CD4-positive, alpha-beta T cell treated with Interleukin-17A for 4 hours (primary cell): ENCODE data around the gene CA10.

Experiments used
- DNase-seq: peaks from one replicate; pipeline ENCODE4 v3.0.0-alpha.2; 2020; ENCODE audit warnings: mixed read lengths

The CA10 gene

GRCh38 chr17:51813140-51813783 lies 345.3 kb downstream of the CA10 start:
- no peak for DNase-seq

GRCh38 chr17:51807460-51807859 lies 351.1 kb downstream of the CA10 start:
- no peak for DNase-seq

- no peak for DNase-seq
Observed at GRCh38 chr17:51805765-51806164, 352.7 kb downstream of the CA10 start.

GRCh38 chr17:51805185-51805584 lies 353.3 kb downstream of the CA10 start:
- DNase-seq, result no peak

GRCh38 chr17:51803161-51803560 lies 355.4 kb downstream of the CA10 start:
- no peak for DNase-seq

DNA sequence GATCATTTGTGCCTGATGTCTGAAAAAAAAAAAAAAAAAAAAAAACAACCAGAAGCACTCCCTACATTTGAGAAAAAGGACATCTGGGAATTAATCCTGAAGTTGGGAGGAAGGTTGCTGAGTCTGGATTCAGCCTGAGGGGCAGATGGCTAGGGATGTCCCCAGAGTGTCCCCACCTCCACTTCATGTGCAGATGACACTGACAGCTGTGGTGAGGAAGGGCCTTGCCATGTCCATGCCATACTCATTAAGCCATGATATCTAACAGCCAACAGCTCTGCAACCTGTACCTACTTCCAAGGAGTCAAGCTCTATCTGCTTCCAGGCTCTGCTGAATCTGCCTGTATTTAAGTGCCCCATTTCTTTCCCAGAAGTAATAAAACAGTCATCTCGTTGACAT lies 356.0 kb downstream of the CA10 start:
- no peak for DNase-seq

GRCh38 chr17:51801626-51802025 lies 356.9 kb downstream of the CA10 start:
- no peak for DNase-seq

DNA sequence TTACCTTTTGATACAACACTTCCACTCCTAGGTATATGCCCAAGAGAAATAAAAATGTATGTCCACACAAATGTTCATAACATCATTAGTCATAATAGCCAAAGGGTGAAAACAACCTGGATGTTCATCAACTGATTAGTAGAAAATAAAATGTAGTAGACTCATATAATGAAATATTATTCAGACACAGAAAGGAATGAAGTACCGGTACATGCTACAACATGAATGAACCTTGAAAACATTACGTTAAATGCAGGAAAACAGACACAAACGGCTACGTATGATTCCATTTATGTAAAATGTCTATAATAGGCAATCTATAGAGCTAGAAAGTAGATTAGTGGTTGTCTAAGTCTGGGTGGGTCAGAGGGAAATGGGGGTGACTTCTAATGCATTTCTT lies 358.5 kb downstream of the CA10 start:
- DNase-seq, result no peak

DNA sequence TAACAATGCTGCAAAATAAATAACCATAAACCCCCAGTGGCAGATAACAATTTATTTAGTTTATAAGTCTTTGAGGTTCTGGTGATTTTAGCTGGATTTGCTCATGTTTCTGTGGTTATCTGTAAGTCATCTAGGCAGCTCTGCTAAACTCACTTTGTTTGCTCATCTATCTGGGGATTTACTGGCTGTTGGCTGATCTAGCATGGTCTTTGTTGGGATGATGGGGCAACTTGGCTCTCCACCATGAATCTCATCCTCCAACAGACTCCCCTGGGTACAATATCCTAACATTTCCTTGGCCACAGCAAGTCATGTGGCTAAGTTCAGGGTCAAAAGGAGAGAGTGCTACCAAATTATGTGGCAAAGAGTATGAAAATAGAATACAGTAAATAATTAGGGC lies 359.3 kb downstream of the CA10 start:
- DNase-seq, result no peak

- no peak for DNase-seq
Observed at GRCh38 chr17:51797150-51797549, 361.4 kb downstream of the CA10 start.

DNA sequence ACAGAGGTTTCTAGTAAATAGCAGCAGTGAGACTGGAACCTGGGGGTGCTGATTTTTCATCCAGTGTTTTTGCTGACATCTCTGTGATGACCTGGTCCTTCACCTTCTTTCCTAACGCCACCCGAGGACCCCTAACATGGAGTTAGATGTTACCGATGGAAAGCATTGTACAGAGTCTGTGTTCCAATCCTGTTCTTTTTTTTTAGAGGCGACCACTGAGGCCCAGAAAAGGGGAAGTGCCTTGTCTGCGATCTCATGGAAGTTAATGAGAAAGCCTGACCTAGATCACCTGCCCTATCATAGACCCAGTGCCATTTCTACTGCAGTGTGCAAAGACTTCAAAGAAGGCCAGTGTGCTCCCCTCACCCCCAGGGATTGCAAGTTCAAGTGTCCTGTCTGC lies 362.5 kb downstream of the CA10 start:
- DNase-seq, result no peak

- no peak for DNase-seq
Observed at GRCh38 chr17:51795401-51795800, 363.1 kb downstream of the CA10 start.

- DNase-seq, result no peak
Observed at GRCh38 chr17:51794466-51794865, 364.0 kb downstream of the CA10 start.

DNA sequence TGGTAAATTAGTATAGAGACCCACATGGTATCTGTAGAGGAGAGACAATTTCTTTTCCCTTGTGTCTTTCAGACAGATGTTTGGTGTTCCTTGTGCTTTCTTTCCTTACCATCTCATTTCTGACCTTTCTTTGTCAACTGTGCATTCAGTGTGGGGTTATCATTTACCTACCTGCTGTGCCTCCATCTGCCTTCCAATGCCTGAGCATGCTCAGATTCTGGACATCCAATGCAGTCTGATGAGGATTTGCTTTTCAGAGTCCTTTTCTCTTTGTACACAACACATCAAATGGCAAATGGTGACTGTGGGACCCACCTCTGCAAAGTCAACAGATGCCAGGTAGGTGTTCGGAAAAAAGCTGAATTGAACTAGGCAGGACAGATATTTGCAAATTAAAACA lies 364.8 kb downstream of the CA10 start:
- DNase-seq, result no peak

GRCh38 chr17:51778842-51779241 lies 379.7 kb downstream of the CA10 start:
- DNase-seq, result no peak

DNA sequence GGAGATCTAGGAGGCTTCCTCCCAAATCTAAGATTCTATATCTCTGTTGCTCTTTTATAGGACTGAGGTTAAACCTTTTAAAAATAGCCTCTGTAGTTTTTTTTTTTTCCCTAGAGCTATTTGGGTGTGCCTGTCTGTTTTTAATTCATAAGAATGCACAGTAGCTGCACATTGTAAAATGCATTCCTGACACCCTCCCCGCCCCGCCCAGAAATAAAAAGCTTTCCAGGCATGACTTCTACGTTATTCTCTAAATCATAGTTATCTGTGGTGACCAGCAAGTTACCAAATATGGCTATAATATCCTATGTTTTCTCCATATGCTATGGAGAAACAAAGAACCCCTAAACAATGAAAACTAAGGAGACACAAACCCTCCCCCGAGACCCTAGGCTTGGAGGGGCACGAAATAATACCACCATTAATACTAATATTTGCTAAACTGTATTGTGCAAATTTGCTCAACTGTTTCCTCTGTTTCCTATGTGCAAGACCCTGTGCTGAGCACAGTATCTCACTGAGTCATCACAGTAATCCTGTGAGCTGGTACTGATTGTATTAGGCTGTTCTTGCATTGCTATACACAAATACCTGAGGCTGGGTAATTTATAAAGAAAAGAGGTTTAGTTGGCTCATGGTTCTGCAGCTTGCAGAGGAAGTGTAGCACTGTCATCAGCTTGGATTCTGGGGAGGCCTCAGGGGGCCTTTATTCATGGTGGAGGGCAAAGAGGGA lies 388.3 kb downstream of the CA10 start:
- no peak for DNase-seq

GRCh38 chr17:51769231-51769630 lies 389.3 kb downstream of the CA10 start:
- DNase-seq, result no peak

DNA sequence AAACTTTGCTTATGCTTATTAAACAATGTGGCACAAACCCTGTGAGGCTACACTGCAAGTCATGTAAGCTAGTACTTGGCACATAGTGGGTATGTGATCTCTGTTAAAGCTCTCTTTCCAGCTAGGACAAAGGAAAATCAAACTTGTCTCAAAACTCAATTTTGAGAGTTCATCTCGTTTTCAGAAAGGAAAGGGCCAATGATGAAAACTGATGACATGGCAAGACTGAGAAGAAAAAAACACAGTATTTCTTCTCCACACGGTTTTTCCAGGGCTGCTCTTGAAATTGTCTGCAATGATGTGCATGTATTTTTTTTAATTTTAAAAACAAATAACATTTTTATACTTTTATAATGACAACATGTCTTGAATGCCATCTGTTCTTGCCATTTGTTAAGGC lies 389.8 kb downstream of the CA10 start:
- no peak for DNase-seq

DNA sequence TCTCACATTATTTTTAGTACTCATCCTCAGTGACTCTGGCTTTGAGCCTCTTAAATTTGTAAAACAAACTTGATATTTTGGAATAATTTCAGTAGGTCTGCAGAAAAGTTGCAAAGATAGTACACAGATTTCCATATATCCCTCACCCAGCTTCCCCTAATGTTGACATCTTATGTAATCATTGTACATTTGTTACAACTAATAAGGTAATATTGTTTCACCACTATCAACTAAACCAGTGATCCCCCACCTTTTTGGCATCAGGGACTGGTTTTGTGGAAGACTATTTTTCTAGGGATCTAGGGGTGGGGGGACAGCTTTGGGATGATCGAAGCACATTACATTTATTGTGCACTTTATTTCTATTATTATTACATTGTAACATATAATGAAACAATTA lies 391.2 kb downstream of the CA10 start:
- DNase-seq, result no peak

- DNase-seq, result no peak
Observed at GRCh38 chr17:51765282-51766135, 393.0 kb downstream of the CA10 start.

GRCh38 chr17:51764387-51764971 lies 394.0 kb downstream of the CA10 start:
- peak; percentile 38 for DNase-seq

GRCh38 chr17:51763058-51763457 lies 395.5 kb downstream of the CA10 start:
- DNase-seq, result no peak

DNA sequence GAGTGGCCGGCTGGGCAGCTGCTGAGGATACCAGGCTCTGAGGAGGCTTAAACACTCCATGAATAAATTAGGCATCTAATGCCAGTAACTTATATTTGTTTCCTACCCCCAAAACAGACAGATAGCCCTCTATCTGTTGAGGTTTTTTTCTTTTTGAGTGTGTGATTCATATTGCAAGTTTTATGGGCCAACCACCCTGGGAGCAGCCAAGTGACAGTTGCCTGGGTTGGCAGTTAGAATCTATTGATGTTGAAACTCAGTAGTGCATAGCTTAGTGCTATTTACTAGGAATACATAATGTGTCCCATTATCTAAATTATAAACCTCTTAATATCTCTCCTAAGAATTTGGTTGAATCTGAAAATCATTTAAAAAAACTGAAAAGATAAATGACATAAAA lies 397.4 kb downstream of the CA10 start:
- no peak for DNase-seq

- no peak for DNase-seq
Observed at GRCh38 chr17:51759260-51759659, 399.3 kb downstream of the CA10 start.
